OCI-LY3 (cell line): ENCODE measurements around the gene INSL3.

Experiments used
- CTCF ChIP-seq: fragments of 200-600, 300-600 bp; sonication (generic); IDR thresholded peaks from 2 replicates; pipeline ENCODE4 v1.5.1; 2014; ENCODE audit warnings: antibody characterized with exemption, low read length, low read depth
- EZH2phosphoT487 ChIP-seq: fragments of 200-600 bp; shearing (Covaris generic); IDR thresholded peaks from 2 replicates; pipeline ENCODE4 v1.6.1; 2018; ENCODE audit warnings: antibody characterized with exemption, mixed run types, low read depth

GRCh38 chr19:17778968-17779929 is 42.1 kb downstream of the INSL3 start:
- no peak for TF ChIP-seq CTCF
- no peak for TF ChIP-seq EZH2phosphoT487
